Upper lobe of left lung (tissue), 4 donors: ENCODE measurements around the gene CEP104.
A peak's percentile ranks its signal among the peaks of the same experiment; 100 is the strongest.

Experiments used
- CTCF ChIP-seq, 6 experiments: fragments of 450-650 bp in 4 of 6; fragments of 200-600 bp in 2 of 6; sonication (generic) in 2 of 6; IDR thresholded peaks; one replicate each; pipeline ENCODE4 v1.5.1; 2016 to 2019; ENCODE audit warnings: antibody characterized with exemption in 6 of 6
- EP300 ChIP-seq, 4 donors: sonication (generic); formaldehyde crosslinking; IDR thresholded peaks; one replicate each; pipeline ENCODE4 v1.5.1; 2017; ENCODE audit warnings: antibody characterized with exemption in 4 of 4, control low read depth in 2 of 4
- POLR2A ChIP-seq, 4 donors: fragments of 450-650 bp; IDR thresholded peaks; one replicate each; pipeline ENCODE4 v1.5.1; 2016 to 2017; ENCODE audit warnings: antibody characterized with exemption in 4 of 4, mild to moderate bottlenecking in 2 of 4
- POLR2AphosphoS5 ChIP-seq, 2 donors: sonication (generic); formaldehyde crosslinking; IDR thresholded peaks; one replicate each; pipeline ENCODE4 v1.5.1; 2017; ENCODE audit warnings: antibody characterized with exemption in 2 of 2

- TF ChIP-seq CTCF (IDR thresholded peaks at IDR 0.05) (peak in 1 of 6 experiments; percentile 8), POLR2A (IDR thresholded peaks at IDR 0.05) (no peak), EP300 (IDR thresholded peaks at IDR 0.05) (no peak), POLR2AphosphoS5 (IDR thresholded peaks at IDR 0.05) (no peak)
Observed at GRCh38 chr1:3778590-3779264, 78.3 kb downstream of the CEP104 start.
